ENCODE measurements around the gene CTDP1. TPM values are rescaled to one million over a fixed set of nuclear protein-coding genes. Genes with fewer than 3 reads are reported as not detected.
"Not testable (repeated sequence)": the region's sequence is repeated elsewhere in the genome, so short reads cannot be mapped to it uniquely, and the experiment has no call there.

Gene CTDP1
- total RNA-seq, 1 experiment from 2014 or later, result 33.7 TPM

DNA sequence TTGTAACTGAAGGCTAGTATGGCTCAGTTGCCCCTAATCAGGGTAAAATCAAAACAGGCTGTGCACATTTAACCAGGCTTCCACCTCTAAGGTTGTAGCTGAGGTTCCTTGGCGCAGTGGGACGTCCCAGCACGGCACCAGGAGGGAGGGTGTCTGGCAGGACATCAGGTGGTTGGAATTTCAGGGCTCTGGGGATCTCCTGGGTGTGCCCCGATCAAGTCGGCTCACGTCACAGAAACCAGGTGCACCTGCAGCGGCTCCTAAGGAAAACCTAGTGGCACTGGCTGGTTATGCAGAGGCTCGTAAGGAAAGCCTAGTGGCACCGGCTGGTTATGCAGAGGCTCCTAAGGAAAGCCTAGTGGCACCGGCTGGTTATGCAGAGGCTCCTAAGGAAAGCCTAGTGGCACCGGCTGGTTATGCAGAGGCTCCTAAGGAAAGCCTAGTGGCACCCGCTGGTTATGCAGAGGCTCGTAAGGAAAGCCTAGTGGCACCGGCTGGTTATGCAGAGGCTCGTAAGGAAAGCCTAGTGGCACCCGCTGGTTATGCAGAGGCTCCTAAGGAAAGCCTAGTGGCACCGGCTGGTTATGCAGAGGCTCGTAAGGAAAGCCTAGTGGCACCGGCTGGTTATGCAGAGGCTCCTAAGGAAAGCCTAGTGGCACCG is 72.4 kb downstream of the CTDP1 start:
- DNase-seq; H2AK5ac ChIP-seq (ENCODE audit: insufficient read length, low read length); H2BK15ac ChIP-seq (ENCODE audit: low read depth, low read length); H2BK20ac ChIP-seq (ENCODE audit: low read depth, low read length, poor library complexity, severe bottlenecking); H2AFZ ChIP-seq (ENCODE audit: low read length); H3K18ac ChIP-seq (ENCODE audit: insufficient read length, low read depth, low read length); H3K4me1 ChIP-seq (ENCODE audit: insufficient read depth, low read length); H4K20me1 ChIP-seq (ENCODE audit: control insufficient read depth, insufficient read depth, insufficient read length); H4K5ac ChIP-seq (ENCODE audit: insufficient read length, low read depth, low read length); H3K9ac ChIP-seq (ENCODE audit: extremely low read depth, insufficient read length, low read length); H4K91ac ChIP-seq (ENCODE audit: insufficient read length, low read depth, low read length); H3K79me2 ChIP-seq (ENCODE audit: insufficient read depth, low read length); H3K9me3 ChIP-seq (ENCODE audit: control insufficient read depth, low read depth, low read length); H2BK5ac ChIP-seq (ENCODE audit: insufficient read length, low read length); H2BK120ac ChIP-seq (ENCODE audit: low read depth, low read length, poor library complexity, severe bottlenecking); H3K27me3 Mint-ChIP-seq (ENCODE audit: low read depth); H3T11ph ChIP-seq (ENCODE audit: low read length); H3K23ac ChIP-seq (ENCODE audit: insufficient read length, low read depth, low read length); H3K4me3 Mint-ChIP-seq; H3K56ac ChIP-seq (ENCODE audit: insufficient read length, low read depth, low read length); H3K23me2 ChIP-seq (ENCODE audit: insufficient read length, low read depth, low read length, poor library complexity, severe bottlenecking); H3K9me3 Mint-ChIP-seq; H3K79me1 ChIP-seq (ENCODE audit: insufficient read depth, low read depth, low read length, poor library complexity, severe bottlenecking); H3K27ac Mint-ChIP-seq; H3K14ac ChIP-seq (ENCODE audit: insufficient read depth, low read length); H3K4ac ChIP-seq (ENCODE audit: low read depth, low read length); H2BK12ac ChIP-seq (ENCODE audit: insufficient read length, low read depth, low read length); H3K27me3 ChIP-seq (ENCODE audit: insufficient read depth, low read length); H3K4me1 Mint-ChIP-seq; H3K27ac ChIP-seq (ENCODE audit: insufficient read length, low read depth, low read length); H3K4me2 ChIP-seq (ENCODE audit: insufficient read depth, insufficient read length, low read length); H4K8ac ChIP-seq (replicated peaks; ENCODE audit: insufficient read length, low read depth, low read length): not testable (repeated sequence)
- H3K36me3 Mint-ChIP-seq (ENCODE audit: insufficient read depth in 1 of 3, low read depth in 3 of 3), result peaks cover 19 to 40% (median 31%) of the 10 kb centered on the region in 3 experiments
- no CpG with 5 or more reads among the region's 20 CpGs for WGBS (ENCODE audit: extremely low coverage, insufficient read length, low lambda C conversion rate)
- peak; percentile 58 for TF ChIP-seq CTCF (conservative IDR thresholded peaks at IDR 0.05)

Data from H9 (cell line).